Prostate gland (tissue), 2 donors: ENCODE measurements around the gene CTAG1A.
"Not testable (repeated sequence)": the region's sequence is repeated elsewhere in the genome, so short reads cannot be mapped to it uniquely, and the experiment has no call there.

Experiments
- CTCF ChIP-seq, 4 experiments: fragments of 200-600 bp in 2 of 4; fragments of 450-650 bp in 2 of 4; sonication (generic) in 2 of 4; IDR thresholded peaks; 1 replicate in 3 of 4; 2 replicates in 1 of 4; pipeline ENCODE4 v1.5.1; 2016 to 2019; ENCODE audit warnings: antibody characterized with exemption in 4 of 4, mild to moderate bottlenecking in 2 of 4, moderate library complexity in 2 of 4
- POLR2A ChIP-seq: fragments of 450-650 bp; IDR thresholded peaks from one replicate; pipeline ENCODE4 v1.6.1; 2016; ENCODE audit warnings: antibody characterized with exemption, mild to moderate bottlenecking

GRCh38 chrX:154558060-154558690 lies 26.8 kb upstream of the CTAG1A start:
- TF ChIP-seq CTCF (IDR thresholded peaks at IDR 0.05); POLR2A: not testable (repeated sequence)
